GM21576 (cell line): ENCODE data around the gene IGSF9B.

ENCODE experiments used
- ATAC-seq: cut with Tn5 transposase; IDR thresholded peaks from one replicate; pipeline ENCODE4 v1.9.1; 2021; ENCODE audit warnings: mild to moderate bottlenecking, moderate library complexity; ENCODE audit not compliant: unreplicated experiment

The IGSF9B gene

DNA sequence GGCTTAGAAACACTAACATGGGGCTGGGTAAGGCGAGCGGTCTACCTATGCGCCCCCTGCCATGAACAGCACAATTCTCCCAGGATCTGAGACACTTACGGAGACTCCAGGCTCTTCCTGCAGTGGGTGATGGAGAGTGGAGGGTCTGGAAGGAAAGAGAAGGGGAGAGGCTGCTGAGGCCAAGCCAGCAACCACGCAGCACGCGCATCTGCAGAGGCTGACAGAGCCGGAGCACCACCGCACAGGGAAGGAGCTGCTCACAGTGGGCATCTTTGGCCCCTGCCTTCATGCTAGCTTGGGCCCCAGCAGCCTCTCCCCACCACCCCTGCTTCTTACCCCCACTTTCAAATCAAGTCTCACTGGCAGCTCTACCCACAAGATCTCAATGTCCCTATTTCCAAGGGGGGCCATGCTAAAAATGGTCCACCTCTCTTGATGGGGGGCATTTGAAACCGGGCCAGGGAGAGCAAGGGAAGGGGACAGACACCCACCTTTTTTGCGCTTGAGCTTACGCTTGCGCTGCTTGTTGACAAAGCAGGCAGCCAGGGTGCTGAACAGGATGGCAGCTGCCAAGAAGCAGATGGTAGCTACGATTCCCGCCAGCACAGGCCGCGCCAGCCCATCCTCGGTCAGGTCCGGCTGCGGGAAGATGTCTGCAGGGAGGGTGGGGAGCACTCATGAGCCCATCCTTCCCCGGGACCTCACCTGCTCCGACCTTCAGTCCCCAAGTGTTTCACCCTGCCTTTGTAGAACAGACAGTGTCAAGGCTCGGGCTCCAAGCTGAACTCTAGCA, 34.5 kb downstream of the IGSF9B start:
- no peak for ATAC-seq

DNA sequence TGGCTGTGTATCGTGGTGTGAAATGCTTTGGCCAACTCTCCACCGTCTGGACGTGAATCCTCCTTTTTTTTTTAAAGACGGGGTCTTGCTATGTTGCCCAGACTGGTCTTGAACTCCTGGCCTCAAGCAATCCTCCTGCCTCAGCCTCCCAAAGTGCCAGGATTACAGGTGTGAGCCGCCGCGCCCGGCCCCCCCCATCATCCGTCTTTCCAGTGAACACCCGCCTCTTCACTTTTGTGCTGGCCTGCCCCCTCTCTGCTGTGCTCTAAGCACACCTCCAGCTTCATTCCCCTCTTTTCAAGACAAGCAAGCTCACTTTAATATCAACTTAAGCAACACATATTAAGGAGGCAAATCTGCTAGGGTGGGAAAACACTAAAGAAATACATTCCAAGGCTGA, 35.3 kb downstream of the IGSF9B start:
- no peak for ATAC-seq

DNA sequence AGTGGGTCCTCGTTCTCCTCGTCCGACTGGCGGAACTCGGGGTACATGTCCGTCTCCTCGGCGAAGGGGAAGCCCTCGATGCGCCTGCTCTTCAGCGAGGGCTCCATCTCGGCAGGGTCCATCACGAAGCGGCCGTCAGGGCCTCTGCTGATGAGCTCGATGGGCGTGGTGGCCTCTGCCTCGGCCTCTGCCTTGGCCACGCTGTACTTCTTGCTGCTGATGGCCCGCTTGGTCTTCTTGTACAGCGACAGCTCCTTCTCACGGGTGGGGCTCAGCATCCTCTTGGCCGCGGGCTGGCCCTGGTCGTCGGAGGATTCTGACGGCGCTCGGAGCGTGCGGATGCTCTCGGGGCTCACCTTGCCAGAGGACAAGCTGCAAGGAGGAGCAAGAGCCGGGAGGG, 35.7 kb downstream of the IGSF9B start:
- no peak for ATAC-seq

DNA sequence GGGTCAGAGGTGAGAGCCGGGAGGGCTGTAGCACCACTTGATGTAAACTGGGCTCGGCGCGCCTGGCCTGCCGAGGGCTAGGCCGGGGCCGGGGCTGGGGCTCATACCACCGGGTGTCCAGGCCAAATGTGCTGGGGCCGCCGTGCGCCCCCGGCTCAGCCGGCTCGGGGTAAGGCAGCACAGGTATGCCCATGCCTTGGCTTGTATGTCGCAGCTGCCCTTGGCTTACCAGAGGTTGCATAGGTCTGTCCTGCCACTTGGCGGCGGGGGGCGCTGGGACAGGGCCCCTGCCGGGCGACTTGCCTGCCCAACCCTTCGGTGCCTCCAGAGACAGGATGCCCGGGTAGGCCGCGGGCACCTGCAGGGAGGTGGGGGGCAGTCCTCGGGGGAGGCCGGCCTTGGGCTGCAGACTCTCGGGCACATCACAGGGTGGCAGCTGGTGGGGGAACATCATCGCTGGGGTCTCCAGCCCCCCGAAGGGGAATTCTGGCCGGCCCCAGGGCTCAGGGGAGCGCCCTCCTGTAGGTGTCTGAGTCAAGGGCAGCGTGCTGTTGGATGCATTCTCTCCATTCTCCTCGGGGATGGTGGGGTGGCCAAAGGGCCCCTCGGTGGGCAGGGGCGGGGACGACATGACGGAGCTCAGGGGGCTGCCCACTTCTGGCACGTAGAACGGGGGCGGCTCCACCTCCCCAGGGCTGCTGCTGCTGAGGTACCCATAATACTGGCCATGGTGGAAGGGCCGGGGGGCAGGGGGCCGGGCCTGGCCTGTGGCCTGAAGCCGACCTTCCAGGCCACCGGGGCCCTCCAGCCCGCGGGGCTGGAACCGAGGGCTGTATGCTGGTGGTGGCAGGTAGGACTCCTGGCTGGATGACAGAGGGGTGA, 36.4 kb downstream of the IGSF9B start:
- no peak for ATAC-seq

DNA sequence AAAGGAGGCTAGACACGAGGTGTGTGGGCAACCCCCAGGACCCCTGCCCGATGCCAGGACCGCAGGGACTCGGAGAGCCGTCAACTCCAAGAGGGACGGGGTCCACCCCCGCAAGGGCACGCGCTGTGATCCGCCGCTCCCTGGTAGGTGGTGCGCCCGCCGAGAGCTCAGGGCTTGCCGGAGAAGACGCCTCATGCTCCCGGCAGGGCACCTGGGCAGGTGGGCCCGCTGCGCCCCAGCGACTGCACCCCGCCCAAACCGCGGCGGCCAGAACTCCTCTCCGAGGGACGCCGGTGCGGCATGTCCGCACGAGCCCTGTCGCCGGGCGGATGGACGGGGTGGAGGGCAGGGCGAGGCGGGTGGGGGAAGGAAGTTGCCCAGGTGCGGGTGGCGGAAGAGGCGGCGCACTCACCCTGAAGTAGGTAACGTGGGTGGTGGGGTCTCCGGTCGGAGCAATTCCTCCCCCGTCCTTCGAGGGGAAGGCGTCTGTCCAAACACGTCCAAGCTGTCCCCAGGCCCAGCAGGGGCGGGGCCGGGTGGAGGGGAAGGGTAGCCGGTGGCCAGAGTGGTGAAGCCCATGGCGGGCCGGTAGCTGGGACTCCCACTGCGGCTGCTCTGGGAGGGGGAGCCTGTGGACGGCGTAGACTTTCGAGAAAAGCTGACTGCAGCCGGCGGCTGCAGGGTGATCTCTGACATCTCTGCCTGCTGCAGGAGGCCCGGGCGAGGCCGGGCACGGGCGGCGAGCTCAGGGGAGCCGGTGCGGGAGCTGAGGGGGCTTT, 37.2 kb downstream of the IGSF9B start:
- no peak for ATAC-seq

DNA sequence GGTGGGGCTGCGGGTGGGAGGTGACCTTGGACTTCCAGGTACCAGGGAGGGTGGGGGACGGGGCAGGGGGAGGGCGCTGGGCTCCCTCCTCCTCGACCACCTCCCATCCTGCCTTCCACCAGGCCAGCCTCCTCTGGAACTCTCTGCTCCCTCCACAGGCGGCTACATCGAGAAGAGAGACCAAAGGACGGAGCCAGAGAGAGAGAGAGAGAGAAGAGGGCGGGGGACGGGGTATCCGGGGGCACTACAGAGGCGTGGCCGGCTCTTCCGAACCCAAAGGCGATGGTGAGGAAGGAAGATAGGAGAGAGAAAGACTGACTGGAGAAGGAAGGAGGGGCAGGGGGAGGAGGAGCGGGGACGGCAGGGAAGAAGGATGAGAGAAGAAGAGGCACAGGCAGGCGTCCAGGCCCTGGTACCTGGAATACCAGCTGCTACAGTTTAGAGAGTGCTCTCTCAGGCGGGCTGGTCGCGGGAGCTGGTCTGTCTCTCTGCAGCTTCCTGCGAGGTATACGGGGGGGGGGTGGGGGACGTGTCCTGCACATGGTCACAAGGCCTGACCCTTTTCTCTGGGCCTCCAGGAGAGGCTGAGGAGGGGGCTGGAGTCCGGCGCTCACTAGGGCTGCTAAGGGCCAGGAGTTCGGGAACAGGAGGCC, 38.0 kb downstream of the IGSF9B start:
- ATAC-seq = no peak

DNA sequence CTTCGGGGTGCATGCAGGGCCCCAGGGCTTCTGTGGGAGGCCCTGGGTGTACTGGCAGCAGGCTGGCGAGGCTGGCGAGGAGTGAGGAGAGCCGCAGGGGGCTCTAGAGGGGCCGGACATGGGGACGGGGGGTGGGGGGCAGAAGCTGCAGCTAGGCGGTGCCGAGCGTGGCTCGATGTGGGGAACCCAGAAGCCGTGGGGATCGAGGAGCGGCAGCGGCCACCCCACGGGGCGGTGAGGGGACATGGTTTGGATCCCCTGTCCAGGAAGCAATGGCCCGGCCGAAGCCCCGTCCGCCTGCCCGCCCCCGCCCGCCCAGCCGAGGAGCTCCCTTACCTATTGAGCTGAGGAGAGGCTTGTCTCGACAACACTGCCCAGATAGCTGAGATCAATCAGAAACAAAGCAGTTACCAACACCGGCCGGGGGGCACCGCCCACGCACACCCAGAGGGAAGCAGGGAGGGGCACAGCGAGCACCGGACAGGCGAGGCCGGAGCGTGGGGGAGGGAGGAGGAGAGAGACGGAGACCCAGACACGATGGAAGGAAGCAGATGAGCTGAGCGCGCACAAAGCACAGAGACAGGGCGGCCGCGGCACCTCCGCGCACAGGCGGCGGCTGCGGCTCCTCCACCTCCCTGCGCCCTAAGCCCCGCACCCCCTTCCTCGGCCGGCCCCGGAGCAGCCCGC, 38.7 kb downstream of the IGSF9B start:
- no peak for ATAC-seq

DNA sequence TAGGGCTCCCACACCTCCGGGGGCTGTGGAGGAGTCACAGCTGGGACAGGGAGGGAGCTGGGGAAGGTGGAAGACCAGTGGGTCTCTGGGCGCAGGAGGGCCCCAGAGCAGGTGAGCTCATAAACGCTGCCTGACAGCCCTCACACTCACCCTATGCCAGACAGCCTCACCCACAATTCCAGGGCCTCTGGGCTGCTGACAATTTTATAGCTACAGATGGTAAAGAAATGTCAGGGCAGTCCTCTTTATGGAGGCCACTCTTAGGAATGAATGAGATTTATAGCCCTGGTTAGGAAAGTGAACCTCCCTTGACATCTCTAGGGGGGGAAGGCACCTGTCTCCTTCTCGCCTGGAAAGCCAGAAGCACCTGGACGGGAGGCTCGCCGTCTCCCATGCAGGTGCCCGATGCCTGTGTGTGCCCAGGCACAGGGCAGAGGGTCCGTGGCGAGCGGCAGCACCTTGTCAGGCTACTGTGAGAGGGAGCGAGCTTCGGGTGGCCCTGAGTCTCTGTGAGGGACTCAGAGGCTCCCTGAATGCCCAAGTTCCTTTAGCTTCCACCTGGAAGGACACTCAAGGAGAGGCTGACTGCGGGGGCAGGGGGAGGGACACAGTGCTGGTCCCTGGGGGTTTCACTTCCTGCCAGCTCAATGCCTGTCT, 39.9 kb downstream of the IGSF9B start:
- ATAC-seq = no peak

DNA sequence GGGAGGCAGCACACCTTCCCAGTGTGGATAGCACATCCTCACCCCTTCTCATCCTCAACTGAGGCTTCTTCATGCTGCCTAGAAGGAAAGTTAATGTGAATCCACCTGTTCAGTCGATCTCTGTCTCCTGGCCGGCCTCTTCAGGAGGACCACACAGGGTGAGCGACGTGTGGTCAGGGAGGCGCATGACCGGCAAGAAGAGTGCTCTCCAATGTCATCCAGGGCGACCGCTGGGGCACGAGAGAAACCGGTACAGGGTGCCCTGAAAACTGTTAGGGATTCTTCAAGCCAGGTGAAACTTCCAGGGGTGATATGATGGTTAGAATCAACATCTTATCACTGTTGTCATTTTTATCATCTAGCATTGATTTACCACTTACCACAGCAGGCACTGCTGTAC, 43.0 kb downstream of the IGSF9B start:
- ATAC-seq = no peak

DNA sequence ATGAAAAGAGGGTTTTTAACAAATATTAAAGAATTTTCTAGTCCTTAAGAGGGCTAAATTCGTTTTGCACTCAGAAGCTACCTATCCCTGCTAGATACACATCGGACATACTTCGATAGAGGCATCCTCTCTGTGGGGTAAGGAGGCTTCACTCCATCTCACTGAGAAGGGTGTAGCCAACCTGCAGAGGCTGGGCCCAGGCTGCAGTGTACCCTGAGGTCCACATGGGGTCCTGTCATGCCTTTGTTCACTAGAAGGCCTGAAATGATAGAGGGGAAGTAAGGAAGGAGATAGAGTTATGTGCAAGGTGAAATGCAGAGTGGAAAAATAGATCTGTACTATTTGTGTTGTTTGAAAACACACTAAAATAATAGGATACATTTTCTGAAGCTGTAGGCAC, 45.6 kb downstream of the IGSF9B start:
- peak; percentile 63 for ATAC-seq

DNA sequence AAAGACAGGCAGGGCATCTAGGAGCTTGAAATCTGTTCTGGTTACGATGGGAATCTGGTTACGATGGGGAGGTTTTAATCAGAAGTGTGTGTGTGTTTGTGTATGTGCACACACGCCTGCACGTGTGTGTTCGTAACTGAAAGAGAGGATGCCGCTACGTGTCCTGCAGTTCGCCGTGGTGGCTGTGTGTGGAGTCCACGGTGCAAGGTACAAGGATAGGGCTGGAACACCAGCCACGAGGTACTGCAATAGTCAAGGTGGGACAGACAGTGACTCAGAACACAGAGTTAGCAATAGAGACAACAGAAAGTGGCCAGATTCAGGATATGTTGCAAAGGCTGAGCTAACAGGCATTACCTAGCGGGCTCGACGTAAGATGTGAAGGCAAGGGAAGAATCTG, 46.7 kb downstream of the IGSF9B start:
- no peak for ATAC-seq

DNA sequence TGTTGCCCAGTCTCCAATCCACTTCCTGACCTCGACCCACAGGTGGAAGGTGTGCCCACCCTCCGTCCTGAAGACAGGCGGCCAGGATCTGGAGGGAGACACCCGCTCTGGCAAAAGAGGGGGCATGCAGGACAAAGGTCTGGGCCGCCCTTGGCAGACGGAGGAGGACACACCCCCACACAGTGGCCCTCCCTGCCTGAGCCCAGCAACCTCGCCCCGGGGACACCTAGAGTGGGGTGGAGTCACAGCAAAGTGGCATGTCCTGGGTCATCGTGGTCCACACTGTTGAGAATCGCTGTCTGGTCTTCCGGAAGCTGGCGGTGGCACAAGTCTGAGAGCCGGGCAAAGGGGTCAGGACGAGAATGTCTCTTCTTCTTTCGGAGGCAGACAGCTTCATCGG, 47.9 kb downstream of the IGSF9B start:
- ATAC-seq = no peak

DNA sequence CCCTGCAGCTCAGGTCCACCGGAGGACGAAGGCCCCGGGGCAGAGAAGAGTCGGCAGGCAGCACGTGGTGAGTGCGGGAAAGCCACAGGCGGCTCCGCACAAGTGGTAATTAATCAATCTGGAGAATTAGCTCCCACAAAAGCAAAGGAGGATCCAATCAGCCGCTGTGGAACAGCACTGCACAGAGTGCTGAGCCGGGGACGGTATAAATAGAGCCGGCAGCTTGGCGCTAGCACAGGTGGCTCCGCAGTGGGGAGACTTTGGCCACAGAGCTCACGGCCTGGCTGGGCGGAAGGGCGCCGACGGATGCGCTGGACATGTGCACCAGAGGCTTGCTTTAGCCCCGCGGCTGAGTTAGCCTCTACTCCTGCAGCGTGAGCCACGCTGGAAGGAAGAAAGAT, 48.9 kb downstream of the IGSF9B start:
- no peak for ATAC-seq

DNA sequence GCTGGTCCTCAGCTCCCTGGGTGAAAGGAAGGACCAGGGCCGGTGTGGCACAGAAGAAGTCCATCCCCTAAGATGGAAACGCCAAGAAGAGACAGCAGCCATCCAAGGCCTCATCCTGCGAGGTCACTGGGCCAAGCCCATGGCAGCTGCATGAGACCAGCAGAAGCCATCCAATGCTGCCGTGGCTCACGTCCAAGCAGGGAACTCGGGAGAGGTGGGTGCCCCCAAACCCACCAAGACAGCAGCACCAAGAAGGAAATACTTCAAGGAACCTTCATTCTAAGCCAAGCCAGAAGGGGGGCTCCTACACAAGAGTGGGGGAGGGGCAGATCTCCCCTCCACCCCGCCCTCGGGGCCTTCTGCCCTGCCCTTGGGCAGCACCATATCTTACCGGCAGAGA, 49.6 kb downstream of the IGSF9B start:
- ATAC-seq = no peak

DNA sequence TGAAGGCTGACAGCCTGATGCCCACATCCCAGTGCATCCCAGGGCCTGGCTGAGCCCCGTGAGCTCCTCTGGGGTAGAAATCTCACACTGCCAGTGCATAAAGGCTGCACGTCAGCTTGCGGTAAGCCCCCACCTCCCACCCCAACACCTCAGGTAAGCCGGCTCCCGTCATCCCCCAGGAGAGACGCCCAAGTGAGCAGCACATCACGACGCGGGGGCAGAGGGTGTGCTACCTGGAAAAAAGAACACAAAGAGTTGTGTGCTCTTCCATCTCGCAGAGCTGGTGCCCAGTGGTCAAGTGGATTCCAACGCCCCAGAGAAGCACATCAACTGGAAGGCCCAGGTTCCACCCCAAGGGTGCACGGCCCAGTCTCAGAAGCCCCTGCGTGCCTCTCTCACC, 50.0 kb downstream of the IGSF9B start:
- no peak for ATAC-seq

DNA sequence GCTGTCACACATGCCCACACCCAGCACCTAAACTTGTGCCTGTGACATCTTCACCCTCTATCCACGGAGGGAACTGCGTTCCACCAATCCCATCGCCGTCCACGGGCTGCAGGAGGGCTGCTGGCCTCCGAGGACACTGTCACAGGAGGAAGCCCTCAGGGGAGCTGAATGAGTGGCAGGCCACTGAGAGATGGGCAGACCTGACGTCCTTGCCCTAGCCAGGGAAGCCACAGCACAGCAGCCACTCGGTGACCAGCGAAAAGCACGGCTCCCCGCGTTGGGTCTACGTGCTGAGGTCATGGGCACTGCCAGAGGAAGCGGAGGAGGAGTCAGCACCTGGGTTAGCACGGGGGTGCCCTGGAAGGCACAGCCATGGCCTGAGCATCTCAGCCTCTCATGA, 50.5 kb downstream of the IGSF9B start:
- no peak for ATAC-seq

DNA sequence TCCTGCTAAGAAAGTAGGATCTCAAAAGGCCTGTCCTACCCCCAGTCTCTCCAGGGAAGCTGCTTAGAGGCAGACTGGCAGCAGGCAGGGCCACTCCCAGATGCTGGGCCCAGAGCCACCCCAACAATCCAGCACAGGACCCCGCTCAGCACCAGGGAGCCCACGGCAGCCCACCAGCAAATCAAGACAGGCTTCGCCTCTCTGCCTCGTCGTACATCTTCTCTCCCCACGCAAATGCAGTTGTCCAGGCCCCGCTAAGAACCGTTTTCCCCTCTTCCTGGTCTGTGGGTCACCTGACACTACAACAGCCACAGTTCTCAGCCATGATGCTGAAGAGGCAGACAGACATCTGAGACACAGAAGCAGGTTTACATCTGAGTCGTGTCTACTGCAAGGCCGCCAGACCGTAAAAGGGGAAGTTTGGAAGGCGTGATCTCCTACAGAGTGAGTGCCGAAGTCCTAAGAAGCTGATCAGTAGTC, 51.1 kb downstream of the IGSF9B start:
- ATAC-seq = no peak

DNA sequence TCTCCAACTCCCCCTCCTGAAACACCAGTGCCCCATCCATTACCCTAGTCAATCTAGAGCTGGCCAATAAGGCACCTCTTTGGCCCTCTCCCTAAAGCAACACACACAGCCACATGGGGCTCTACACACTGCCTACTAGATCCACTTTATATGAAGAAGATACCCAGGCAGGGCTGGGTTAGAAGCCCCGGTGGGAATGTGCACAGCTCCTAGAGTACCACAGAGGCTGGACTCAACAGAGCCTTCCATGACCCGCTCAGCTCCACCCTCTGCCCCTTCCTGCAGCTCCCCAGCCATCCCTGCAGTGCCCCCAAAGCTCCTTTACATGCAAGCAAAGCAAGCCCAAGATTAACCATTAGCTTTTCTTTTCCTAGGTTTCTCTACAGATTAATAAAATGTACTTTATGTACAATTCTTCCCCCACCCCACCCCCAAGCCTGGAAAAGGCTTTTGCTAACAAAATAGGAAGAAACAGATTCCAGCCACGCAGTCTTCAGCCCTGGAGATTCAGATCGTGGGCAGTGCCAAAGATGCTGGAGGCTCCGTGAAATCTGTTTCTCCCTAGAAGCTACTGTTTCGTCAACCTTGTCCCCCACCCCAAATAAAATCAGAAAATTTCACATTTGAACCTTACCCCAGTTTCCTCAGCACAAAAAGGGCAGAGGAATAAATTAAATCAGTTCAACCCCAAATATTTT, 51.8 kb downstream of the IGSF9B start:
- ATAC-seq = no peak
